HG02678 (cell line): ENCODE data around the gene KIAA0232.
"Not testable (repeated sequence)": the region's sequence is repeated elsewhere in the genome, so short reads cannot be mapped to it uniquely, and the experiment has no call there.

Source experiments
- ATAC-seq: cut with Tn5 transposase; IDR thresholded peaks from one replicate; pipeline ENCODE4 v1.9.1; 2021; ENCODE audit warnings: mild to moderate bottlenecking, moderate library complexity; ENCODE audit not compliant: unreplicated experiment

The KIAA0232 gene

DNA sequence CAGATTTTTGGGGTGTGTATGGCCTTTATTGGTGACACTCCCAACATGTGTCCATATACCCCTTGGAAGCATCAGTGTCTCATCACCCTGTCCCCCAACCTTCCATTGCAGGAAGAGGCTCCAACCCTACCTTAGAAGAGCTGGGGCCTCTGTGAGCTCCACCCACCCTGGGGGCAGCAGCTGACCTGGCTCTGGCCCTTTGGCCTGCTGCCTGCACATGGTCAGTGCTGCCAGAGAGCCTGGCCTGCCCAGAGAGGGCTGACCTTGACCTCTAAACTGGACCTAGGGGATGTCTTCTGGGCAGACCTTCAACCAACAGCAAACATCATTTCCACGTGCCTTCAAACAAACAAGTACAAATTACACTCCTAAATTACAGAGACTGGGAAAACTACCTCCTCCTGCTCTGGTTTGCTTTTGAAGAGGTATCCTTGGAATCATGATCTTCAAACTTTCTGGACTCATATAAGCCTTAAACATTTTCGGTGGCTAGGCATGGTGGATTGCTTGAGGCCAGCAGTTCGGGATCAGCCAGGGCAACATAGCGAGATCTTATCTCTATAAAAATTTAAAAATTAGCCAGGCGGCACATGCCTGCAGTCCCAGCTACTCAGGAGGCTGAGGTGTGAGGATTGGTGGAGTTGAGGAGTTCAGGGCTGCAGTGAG is 27.3 kb upstream of the KIAA0232 start:
- ATAC-seq: no peak

- not testable (repeated sequence) for ATAC-seq
These were observed 26.2 kb upstream of the KIAA0232 start for GRCh38 chr4:6756345-6756744.

DNA sequence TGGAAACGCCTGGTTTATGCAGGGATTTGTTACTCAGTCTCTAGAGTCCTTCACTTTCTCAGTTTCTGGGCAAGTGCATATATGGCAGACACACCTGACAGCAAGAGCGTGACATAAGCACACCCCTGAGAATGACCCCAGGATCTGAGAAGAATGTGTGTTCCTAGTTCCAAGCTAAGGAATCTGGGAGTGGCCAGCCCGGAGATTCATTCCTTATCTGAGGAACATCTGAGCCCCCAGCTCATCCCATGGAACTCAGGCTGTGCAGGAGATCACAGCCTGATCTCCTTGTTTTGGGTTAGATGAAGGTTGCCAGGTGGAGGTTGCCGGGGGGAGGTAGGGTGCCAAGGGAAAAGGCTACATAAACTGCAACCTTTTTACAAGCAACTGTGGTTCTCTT is 23.8 kb upstream of the KIAA0232 start:
- ATAC-seq: no peak

GRCh38 chr4:6760865-6761264 is 21.7 kb upstream of the KIAA0232 start:
- ATAC-seq: no peak

GRCh38 chr4:6761649-6762615 is 20.6 kb upstream of the KIAA0232 start:
- ATAC-seq: no peak

- ATAC-seq: no peak
These were observed 19.1 kb upstream of the KIAA0232 start for GRCh38 chr4:6763330-6763851.

- no peak for ATAC-seq
These were observed 17.4 kb upstream of the KIAA0232 start for GRCh38 chr4:6764976-6765620.

DNA sequence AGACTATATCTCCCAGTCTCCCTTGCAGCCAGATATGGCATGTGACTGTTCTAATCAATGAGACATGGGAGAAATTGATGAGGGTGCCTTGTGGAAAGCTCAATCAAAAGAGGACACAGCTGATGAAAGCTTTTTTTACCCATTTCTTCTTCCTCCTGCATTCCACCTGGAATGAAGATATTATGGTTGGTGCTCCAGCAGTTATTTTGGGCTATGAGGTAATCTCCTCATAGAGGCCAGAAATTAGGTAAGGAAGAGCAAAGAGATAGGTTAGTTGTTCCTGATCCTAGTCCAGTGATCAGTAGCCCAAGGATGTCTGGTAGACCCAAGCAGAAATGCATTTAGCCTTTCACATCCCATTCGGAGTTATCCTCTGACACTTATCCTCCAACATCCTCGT is 16.8 kb upstream of the KIAA0232 start:
- no peak for ATAC-seq

GRCh38 chr4:6767386-6767747 is 15.2 kb upstream of the KIAA0232 start:
- ATAC-seq: no peak

DNA sequence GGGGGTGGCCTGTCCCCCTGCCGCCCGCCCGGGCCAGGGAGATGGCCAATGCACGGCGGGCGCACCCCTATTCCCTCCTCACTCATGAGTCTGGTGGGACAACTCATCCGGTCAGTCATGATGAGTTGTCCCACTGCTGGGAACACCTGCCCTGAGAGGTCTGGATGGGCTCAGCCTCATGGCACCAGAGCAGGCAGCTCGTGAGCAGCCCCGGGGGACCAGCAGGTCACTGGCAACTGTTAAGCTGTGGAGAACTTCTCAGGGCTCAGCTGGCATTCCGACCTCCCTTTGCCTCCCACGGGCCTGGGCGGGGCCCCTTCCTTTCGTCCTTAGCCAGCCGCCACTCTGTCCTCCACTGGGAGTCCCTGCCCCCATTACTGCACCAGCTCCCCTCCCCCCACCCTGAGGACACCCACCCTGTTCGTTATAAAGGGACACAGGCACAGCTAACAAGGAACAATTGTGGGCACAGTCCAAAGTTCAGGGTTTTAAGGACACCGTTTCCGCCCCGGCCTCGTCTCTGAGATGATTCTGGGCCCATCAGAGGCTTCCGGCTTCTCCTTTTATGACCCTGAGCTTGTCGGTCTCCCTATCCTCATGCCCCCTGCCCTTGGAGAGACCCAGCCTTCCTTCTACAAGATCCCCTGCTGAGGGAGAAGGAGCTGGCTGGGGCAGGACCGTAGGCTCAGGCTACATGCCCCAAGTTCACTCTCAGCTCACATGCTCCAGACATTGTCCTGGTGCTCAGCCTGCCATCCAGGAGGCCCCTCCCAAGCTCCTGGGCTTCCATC is 14.6 kb upstream of the KIAA0232 start:
- ATAC-seq: no peak

DNA sequence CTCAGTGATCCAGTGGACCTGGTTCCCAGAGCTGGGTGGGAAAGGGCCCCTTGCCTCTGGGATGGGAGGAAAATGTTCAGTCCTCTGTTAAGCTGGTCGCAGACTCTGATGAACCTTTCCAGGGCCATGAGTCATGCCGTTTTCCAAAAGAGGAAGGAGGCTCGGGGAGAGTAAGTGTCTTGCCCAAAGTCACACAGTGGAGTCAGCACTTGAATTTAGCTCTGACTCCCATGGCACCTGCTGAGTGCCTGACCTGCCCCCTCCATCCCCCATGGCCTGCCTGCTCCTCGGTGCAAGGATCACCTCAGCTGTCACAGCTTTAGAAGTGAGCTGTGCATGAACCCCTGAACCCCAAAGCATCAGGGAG is 14.0 kb upstream of the KIAA0232 start:
- ATAC-seq: no peak

- no peak for ATAC-seq
These were observed 13.1 kb upstream of the KIAA0232 start for GRCh38 chr4:6769233-6769988.

- no peak for ATAC-seq
These were observed 12.5 kb upstream of the KIAA0232 start for GRCh38 chr4:6769989-6770420.

DNA sequence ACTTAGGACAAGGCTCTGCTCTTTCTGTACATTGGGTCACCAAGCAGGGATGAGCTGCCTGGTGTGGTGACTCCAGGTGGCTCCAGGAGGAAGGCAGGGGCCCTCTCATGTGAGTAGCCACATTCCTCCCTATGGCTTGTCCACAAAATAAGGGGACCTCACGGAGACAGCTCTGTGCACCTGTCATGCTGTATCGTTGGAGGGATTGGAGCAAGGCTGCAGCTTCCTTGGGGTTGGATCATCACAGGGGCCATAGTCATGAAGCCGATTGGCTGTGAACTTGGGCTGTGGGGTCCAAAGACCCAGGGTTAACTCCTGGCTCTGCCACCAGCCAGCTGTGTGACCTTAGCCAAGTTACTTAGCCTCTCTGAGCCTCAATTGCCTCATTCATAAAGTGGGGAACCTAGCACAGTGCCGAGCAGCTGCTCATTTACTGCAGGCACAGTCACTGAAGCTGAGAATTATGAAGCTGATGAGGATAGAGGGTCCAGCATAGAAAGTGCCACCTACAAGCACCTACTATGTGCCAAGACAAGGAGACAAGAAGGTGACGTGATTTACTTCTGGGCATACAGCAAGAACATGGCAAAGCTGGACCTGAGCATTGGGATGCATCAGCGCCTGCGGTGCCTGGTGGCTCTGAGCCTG is 11.8 kb upstream of the KIAA0232 start:
- no peak for ATAC-seq

- ATAC-seq: no peak
These were observed 11.3 kb upstream of the KIAA0232 start for GRCh38 chr4:6771229-6771671.

DNA sequence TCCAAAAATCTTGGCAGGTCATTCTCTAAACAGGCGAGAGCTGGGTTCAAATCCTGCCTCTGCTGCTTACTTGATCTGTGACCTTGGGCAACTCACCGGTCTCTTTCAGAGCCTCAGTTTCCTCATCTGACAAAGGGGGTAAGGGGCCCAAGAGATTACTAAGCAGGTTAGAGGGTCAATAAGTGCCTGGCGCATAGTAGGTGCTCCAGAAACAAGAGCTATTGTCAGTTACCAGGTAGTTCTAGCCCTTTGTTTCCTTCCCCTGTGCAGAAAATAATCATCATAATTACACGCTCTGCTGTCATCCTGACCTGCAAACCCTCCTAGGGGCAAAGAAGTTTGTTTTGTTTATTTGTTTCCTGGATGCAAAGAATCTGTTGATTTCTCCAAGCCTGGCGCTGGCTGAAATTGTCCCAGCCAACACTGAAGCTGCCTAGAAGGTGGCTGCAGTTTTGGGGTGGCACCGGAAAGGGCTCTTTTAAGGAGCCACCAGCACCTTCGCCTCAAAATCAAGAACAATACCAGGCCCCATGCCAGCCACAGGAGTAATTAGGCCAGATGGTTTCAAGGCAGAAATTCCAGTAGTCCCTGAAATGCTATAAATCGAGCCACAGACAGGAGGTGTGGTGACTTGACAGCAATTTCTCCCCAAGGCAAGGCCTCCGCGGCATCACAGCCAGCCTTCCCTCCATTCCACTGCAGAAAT is 10.2 kb upstream of the KIAA0232 start:
- no peak for ATAC-seq

DNA sequence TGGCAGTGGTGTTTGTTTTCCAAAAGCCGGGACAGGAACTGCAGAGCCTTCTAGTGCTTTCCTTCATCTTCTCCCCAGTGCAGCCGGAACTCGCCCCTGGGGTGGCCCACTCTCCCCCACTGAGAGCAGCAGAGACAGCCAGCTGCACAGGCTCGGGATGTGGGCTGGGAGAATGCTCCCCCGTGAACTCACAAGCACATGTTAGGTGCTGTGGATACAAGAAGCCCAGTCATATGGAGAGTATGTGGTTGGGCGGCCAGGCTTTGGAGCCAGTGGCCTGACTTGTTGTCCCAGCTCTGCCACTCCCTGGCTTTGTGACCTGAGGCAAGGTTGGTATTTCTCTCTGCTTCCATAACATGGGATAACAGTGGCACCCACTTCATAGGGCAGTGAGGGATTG is 9.4 kb upstream of the KIAA0232 start:
- no peak for ATAC-seq

GRCh38 chr4:6773616-6774540 is 8.6 kb upstream of the KIAA0232 start:
- ATAC-seq: no peak
